GM12878 (cell line): Measurements from ENCODE around the gene CNIH2. TPM values are rescaled to one million over a fixed set of nuclear protein-coding genes. Genes with fewer than 3 reads are reported as not detected.

Experiments used
- ATAC-seq: fragments of 200-7000 bp; cut with Tn5 transposase; 3 replicates; pipeline ENCODE4 v1.9.1; 2020; ENCODE audit warnings: mild to moderate bottlenecking, moderate library complexity
- BruUV-seq: library from RNA; stranded (reverse); fragments of 400-500 nt; replicated peaks from 2 replicates; lab custom pipeline; 2021; lab: Mats Ljungman, UMichigan
- CTCF ChIA-PET: fragments of 300-600 bp; sonication (Branson Sonifier 250); formaldehyde crosslinking; extraction: SDS; loops from one replicate; lab custom pipeline; 2021; ENCODE audit warnings: inconsistent platforms; lab: Yijun Ruan, JAX
- POLR2A ChIA-PET: fragments of 350-600 bp; formaldehyde crosslinking; extraction: SDS; loops from one replicate; lab custom pipeline; 2021; ENCODE audit warnings: inconsistent platforms; lab: Charles Lee
- RAD21 ChIA-PET: fragments of 300-600 bp; sonication (Branson Sonifier 250); formaldehyde crosslinking; loops from one replicate; lab custom pipeline; 2023; ENCODE audit warnings: antibody characterized with exemption; ENCODE audit not compliant: unreplicated experiment; lab: Charles Lee
- SMC1A ChIA-PET: fragments of 300-600 bp; sonication (Branson Sonifier 250); formaldehyde crosslinking; loops from one replicate; lab custom pipeline; 2023; ENCODE audit not compliant: unreplicated experiment, uncharacterized antibody; lab: Charles Lee
- DNase-seq: peaks from one replicate; pipeline ENCODE4 v3.0.0-alpha.2; 2011; ENCODE audit warnings: low read depth, low spot score
- FAIRE-seq: peaks from 3 replicates; lab custom pipeline; 2011; peaks lifted over from hg19 to GRCh38; lab: Jason Lieb, UNC
- H2AFZ ChIP-seq: 2 replicates; pipeline ENCODE4 v1.6.0; 2011; ENCODE audit warnings: low read depth, low read length, control low read depth; ENCODE audit not compliant: control insufficient read depth
- H3K27ac ChIP-seq: 2 replicates; pipeline ENCODE4 v1.5.1; 2011; ENCODE audit warnings: control low read depth; ENCODE audit not compliant: control insufficient read depth, insufficient read depth
- H3K27me3 ChIP-seq, 2 experiments: replicated peaks in 1 of 2; 2 replicates each; pipeline versions ENCODE4 v1.6.0 to v1.6.1; 2011; ENCODE audit warnings: low read length in 1 of 2; ENCODE audit not compliant: control insufficient read depth in 2 of 2, insufficient read depth in 2 of 2
- H3K36me3 ChIP-seq, 2 experiments: 2 replicates each; pipeline ENCODE4 v1.5.1; 2011; ENCODE audit warnings: low read length in 1 of 2; ENCODE audit not compliant: control insufficient read depth in 2 of 2, insufficient read depth in 2 of 2
- H3K4me1 ChIP-seq: 2 replicates; pipeline ENCODE4 v1.6.1; 2011; ENCODE audit warnings: mild to moderate bottlenecking, low read length, moderate library complexity, mixed read lengths; ENCODE audit not compliant: control insufficient read depth, insufficient read depth
- H3K4me2 ChIP-seq: 2 replicates; pipeline ENCODE4 v1.6.0; 2011; ENCODE audit warnings: control low read depth; ENCODE audit not compliant: control insufficient read depth, insufficient read depth
- H3K4me3 ChIP-seq: fragments of 200-600 bp; sonication (generic); 2 replicates; pipeline ENCODE4 v1.5.1; 2016
- H3K79me2 ChIP-seq: 2 replicates; pipeline ENCODE4 v1.6.0; 2011; ENCODE audit warnings: low read length; ENCODE audit not compliant: control insufficient read depth, insufficient read depth
- H3K9ac ChIP-seq: 2 replicates; pipeline ENCODE4 v1.8.0; 2011; ENCODE audit warnings: low read length, control low read depth, mixed read lengths; ENCODE audit not compliant: control insufficient read depth, insufficient read depth
- H3K9me3 ChIP-seq: replicated peaks from 3 replicates; pipeline ENCODE4 v1.5.1; 2011; ENCODE audit warnings: mild to moderate bottlenecking, low read length; ENCODE audit not compliant: control insufficient read depth, insufficient read depth
- H4K20me1 ChIP-seq: 2 replicates; pipeline ENCODE4 v1.6.0; 2011; ENCODE audit not compliant: control insufficient read depth, insufficient read depth
- ATF7 ChIP-seq: fragments of 450-650 bp; IDR thresholded peaks from 2 replicates; pipeline ENCODE4 v1.6.1; 2016; ENCODE audit warnings: low read depth, mild to moderate bottlenecking
- BACH1 ChIP-seq: fragments of 450-650 bp; IDR thresholded peaks from 2 replicates; pipeline ENCODE4 v1.6.1; 2017; ENCODE audit warnings: mild to moderate bottlenecking, borderline replicate concordance
- BMI1 ChIP-seq: fragments of 450-650 bp; IDR thresholded peaks from 2 replicates; pipeline ENCODE4 v1.6.1; 2016; ENCODE audit warnings: mild to moderate bottlenecking, moderate library complexity, borderline replicate concordance
- CBX5 ChIP-seq: sonication (generic); IDR thresholded peaks from 2 replicates; pipeline ENCODE4 v1.6.1; 2016; ENCODE audit warnings: low read depth, moderate library complexity, mild to moderate bottlenecking, inconsistent platforms
- CHD2 ChIP-seq: IDR thresholded peaks from 2 replicates; pipeline ENCODE4 v1.6.1; 2011; ENCODE audit warnings: low read depth, low read length, improper control_type of control experiment, borderline replicate concordance
- CREB1 ChIP-seq: IDR thresholded peaks from 2 replicates; pipeline ENCODE4 v1.6.1; 2012; ENCODE audit warnings: low read depth, mild to moderate bottlenecking, inconsistent platforms
- DPF2 ChIP-seq: fragments of 450-650 bp; IDR thresholded peaks from 2 replicates; pipeline ENCODE4 v1.6.1; 2017; ENCODE audit warnings: mild to moderate bottlenecking
- EGR1 ChIP-seq, 2 experiments: IDR thresholded peaks; 1 replicate in 1 of 2; 2 replicates in 1 of 2; pipeline ENCODE4 v1.6.1; 2011 to 2012; ENCODE audit warnings: low read depth in 2 of 2, low read length in 2 of 2, borderline replicate concordance in 1 of 2, mild to moderate bottlenecking in 1 of 2, moderate library complexity in 1 of 2
- FOXM1 ChIP-seq: IDR thresholded peaks from 2 replicates; pipeline ENCODE4 v1.6.1; 2012; ENCODE audit warnings: low read depth, mild to moderate bottlenecking, inconsistent platforms, low read length, moderate library complexity
- IKZF2 ChIP-seq, 2 experiments: fragments of 450-650 bp; IDR thresholded peaks; 2 replicates each; pipeline ENCODE4 v1.6.1; 2017; ENCODE audit warnings: mild to moderate bottlenecking in 2 of 2, moderate library complexity in 2 of 2
- KLF5 ChIP-seq: fragments of 450-650 bp; IDR thresholded peaks from 2 replicates; pipeline ENCODE4 v1.6.1; 2014; ENCODE audit warnings: mild to moderate bottlenecking; ENCODE audit not compliant: partially characterized antibody
- MYC ChIP-seq: IDR thresholded peaks from 2 replicates; pipeline ENCODE4 v1.6.1; 2011; ENCODE audit warnings: mild to moderate bottlenecking, low read length, moderate library complexity, inconsistent platforms; ENCODE audit not compliant: insufficient read depth, insufficient replicate concordance, insufficient read length, severe bottlenecking
- NBN ChIP-seq: fragments of 450-650 bp; IDR thresholded peaks from 2 replicates; pipeline ENCODE4 v1.6.1; 2016
- SIX5 ChIP-seq: IDR thresholded peaks from 2 replicates; pipeline ENCODE4 v1.6.1; 2011; ENCODE audit warnings: mild to moderate bottlenecking, low read depth, low read length, moderate library complexity; ENCODE audit not compliant: severe bottlenecking
- SPI1 ChIP-seq: IDR thresholded peaks from 2 replicates; pipeline ENCODE4 v1.6.1; 2011; ENCODE audit warnings: low read depth, mild to moderate bottlenecking, low read length, moderate library complexity, borderline replicate concordance; ENCODE audit not compliant: insufficient read depth
- SUZ12 ChIP-seq: fragments of 200-600 bp; sonication (generic); IDR thresholded peaks from one replicate; pipeline ENCODE4 v1.6.1; 2018; ENCODE audit warnings: antibody characterized with exemption, mild to moderate bottlenecking; ENCODE audit not compliant: unreplicated experiment
- USF1 ChIP-seq: IDR thresholded peaks from 2 replicates; pipeline ENCODE4 v1.6.1; 2011; ENCODE audit warnings: borderline replicate concordance, low read depth, mild to moderate bottlenecking, moderate library complexity, mixed read lengths, low read length; ENCODE audit not compliant: insufficient read depth; ENCODE audit errors: extremely low read length
- ZNF274 ChIP-seq: IDR thresholded peaks from one replicate; pipeline ENCODE4 v1.8.0; 2011; ENCODE audit not compliant: insufficient read length, insufficient read depth
- WGBS: methylation state at CpG from one replicate; pipeline ENCODE4 v1.1.6; 2016; ENCODE audit warnings: low lambda C conversion rate; ENCODE audit not compliant: insufficient replicate concordance, insufficient coverage; ENCODE audit errors: missing lambda C conversion rate; 5-methylcytosine and 5-hydroxymethylcytosine counted together
- in situ Hi-C: fragments of 300-500 bp; cut with MboI; formaldehyde crosslinking; loops from 9 replicates; pipeline ENCODE4 v1.14.3; 2018; ENCODE audit warnings: mixed read lengths
- intact Hi-C: fragments of 100-400 bp; cut with micrococcal nuclease; formaldehyde crosslinking; loops from one replicate; pipeline ENCODE4 v1.14.2; 2022; ENCODE audit not compliant: unreplicated experiment
- polyA plus RNA-seq, 11 experiments: library from polyadenylated mRNA; depleted of rRNA in 4 of 11; unstranded in 6 of 11; stranded (reverse) in 5 of 11; fragments of >200 nt; fragmentation: Nextera tagmentation in 4 of 11; fragmentation: Illumina TruSeq in 1 of 11; extraction: Ambion mirVana in 4 of 11; extraction: Trizol in 1 of 11; gene quantifications; 1 replicate in 1 of 11; 2 replicates in 10 of 11; pipeline versions ENCODE4 v1.2.1 to v1.2.3, GENCODE V29; 2011 to 2016; ENCODE audit warnings: inconsistent platforms in 2 of 11, missing spikeins in 2 of 11, low read depth in 1 of 11
- total RNA-seq, 4 experiments: library from RNA; depleted of rRNA in 3 of 4; stranded (reverse); fragments of >200 nt in 3 of 4; fragmentation: Illumina TruSeq in 1 of 4; extraction: Trizol in 1 of 4; gene quantifications; 2 replicates each; pipeline versions ENCODE4 v1.2.1 to v1.2.3, GENCODE V29; 2013 to 2021
- TF ChIP-seq, protein P1 (sequence below): fragments of 450-650 bp; IDR thresholded peaks from 2 replicates; pipeline ENCODE4 v1.6.1; 2017; ENCODE audit warnings: low read depth, mild to moderate bottlenecking, moderate library complexity
- TF ChIP-seq, protein P2 (sequence below): fragments of 450-650 bp; IDR thresholded peaks from 2 replicates; pipeline ENCODE4 v1.6.1; 2017; ENCODE audit warnings: mild to moderate bottlenecking, low read depth, inconsistent platforms; ENCODE audit not compliant: poor library complexity, severe bottlenecking

The CNIH2 gene
- total and polyA plus RNA-seq, 10 of the 15 experiments (the other 5 are each of a cell fraction or from before 2014, with no cell fraction given): 0.07 to 1.3 (median 0.68) TPM; not detected in 2

DNA sequence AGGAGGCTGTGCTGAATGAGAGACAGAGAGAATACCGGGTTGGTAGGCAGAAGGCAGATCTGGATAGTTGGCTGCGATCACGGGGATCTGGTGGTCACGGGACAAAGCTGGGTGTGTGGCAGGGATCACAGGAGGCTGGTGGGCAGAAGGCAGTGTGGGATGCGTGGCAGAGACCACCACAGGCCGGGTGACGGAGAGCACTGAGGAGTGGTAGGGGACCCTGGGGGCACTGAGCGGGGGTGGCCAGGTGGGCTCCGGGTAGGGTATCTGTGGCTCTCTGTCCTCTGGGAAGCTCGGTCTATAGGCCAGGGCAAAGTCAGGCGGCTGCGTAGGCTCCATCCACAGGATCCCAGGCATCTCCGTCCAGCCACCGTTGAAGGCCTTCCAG, 37.5 kb downstream of the CNIH2 start:
- ChIA-PET CTCF (interaction anchor here (0.9 kb wide), 1 partner anchor 71 kb away, joined by 3 read pairs; no protein-coding TSS in a partner anchor), POLR2A (no interaction called here), RAD21 (no interaction called here), SMC1A (interaction anchor here (0.7 kb wide), 1 partner anchor 14 kb away, joined by 3 read pairs; no protein-coding TSS in a partner anchor)
- Histone ChIP-seq H3K9me3 (no peaks in the 10 kb centered on the region; the same call in 2 of the 3 replicates), H4K20me1 (no peaks in the 10 kb centered on the region), H3K27me3 (no peaks in the 10 kb centered on the region; a peak in 1 of 4 replicates), H3K4me3 (no peak overlapping the region), H3K9ac (no peak overlapping the region), H3K36me3 (no peaks in the 10 kb centered on the region), H3K79me2 (no peaks in the 10 kb centered on the region), H3K4me1 (peaks cover 18% of the 10 kb centered on the region), H3K27ac (no peak overlapping the region), H3K4me2 (no peak overlapping the region), H2AFZ (no peak overlapping the region)
- ATAC-seq (no peak), DNase-seq (no peak), FAIRE-seq (no peak)
- intact Hi-C loops: no loop called here
- 68% methylated on average over 14 of the region's 14 CpGs for WGBS
- in situ Hi-C loops: no loop called here
- BruUV-seq: no TSS peak
- TF ChIP-seq SPI1 (no peak), NBN (no peak), IKZF2 (IDR thresholded peaks at IDR 0.05) (no peak), USF1 (no peak), DPF2 (no peak), MYC (no peak), BMI1 (no peak), CBX5 (no peak), ATF7 (no peak), ZNF274 (no peak), EGR1 (IDR thresholded peaks at IDR 0.05; ENCODE audit: borderline replicate concordance in 1 of 2, low read depth in 2 of 2, low read length in 2 of 2) (no peak), CREB1 (no peak), FOXM1 (no peak), BACH1 (no peak), KLF5 (no peak), SIX5 (no peak), CHD2 (no peak), SUZ12 (no peak)
- TF ChIP-seq, protein P1, sequence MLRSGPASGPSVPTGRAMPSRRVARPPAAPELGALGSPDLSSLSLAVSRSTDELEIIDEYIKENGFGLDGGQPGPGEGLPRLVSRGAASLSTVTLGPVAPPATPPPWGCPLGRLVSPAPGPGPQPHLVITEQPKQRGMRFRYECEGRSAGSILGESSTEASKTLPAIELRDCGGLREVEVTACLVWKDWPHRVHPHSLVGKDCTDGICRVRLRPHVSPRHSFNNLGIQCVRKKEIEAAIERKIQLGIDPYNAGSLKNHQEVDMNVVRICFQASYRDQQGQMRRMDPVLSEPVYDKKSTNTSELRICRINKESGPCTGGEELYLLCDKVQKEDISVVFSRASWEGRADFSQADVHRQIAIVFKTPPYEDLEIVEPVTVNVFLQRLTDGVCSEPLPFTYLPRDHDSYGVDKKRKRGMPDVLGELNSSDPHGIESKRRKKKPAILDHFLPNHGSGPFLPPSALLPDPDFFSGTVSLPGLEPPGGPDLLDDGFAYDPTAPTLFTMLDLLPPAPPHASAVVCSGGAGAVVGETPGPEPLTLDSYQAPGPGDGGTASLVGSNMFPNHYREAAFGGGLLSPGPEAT: no peak
- TF ChIP-seq, protein P2, sequence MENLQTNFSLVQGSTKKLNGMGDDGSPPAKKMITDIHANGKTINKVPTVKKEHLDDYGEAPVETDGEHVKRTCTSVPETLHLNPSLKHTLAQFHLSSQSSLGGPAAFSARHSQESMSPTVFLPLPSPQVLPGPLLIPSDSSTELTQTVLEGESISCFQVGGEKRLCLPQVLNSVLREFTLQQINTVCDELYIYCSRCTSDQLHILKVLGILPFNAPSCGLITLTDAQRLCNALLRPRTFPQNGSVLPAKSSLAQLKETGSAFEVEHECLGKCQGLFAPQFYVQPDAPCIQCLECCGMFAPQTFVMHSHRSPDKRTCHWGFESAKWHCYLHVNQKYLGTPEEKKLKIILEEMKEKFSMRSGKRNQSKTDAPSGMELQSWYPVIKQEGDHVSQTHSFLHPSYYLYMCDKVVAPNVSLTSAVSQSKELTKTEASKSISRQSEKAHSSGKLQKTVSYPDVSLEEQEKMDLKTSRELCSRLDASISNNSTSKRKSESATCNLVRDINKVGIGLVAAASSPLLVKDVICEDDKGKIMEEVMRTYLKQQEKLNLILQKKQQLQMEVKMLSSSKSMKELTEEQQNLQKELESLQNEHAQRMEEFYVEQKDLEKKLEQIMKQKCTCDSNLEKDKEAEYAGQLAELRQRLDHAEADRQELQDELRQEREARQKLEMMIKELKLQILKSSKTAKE: no peak
